ACC112 (cell line): ENCODE results near the gene UNC93B1.

ENCODE experiments used
- H2AFZ ChIP-seq: fragments of 200-600 bp; sonication (generic); one replicate; pipeline ENCODE4 v1.6.0; 2017; ENCODE audit warnings: antibody characterized with exemption, low read length; ENCODE audit not compliant: unreplicated experiment
- H3K27ac ChIP-seq: fragments of 200-600 bp; sonication (generic); 2 replicates; pipeline ENCODE4 v1.5.1; 2014; ENCODE audit warnings: low read depth, mild to moderate bottlenecking, antibody characterized with exemption, low read length, moderate library complexity
- H3K27me3 ChIP-seq: fragments of 200-600 bp; sonication (generic); 2 replicates; pipeline ENCODE4 v1.6.1; 2014; ENCODE audit warnings: mild to moderate bottlenecking, antibody characterized with exemption, low read length, moderate library complexity, mixed read lengths; ENCODE audit not compliant: insufficient read depth
- H3K36me3 ChIP-seq: fragments of 200-600 bp; sonication (generic); 2 replicates; pipeline ENCODE4 v1.6.1; 2016; ENCODE audit warnings: mild to moderate bottlenecking, antibody characterized with exemption, low read length, moderate library complexity, mixed read lengths; ENCODE audit not compliant: insufficient read depth
- H3K4me1 ChIP-seq: fragments of 200-600 bp; sonication (generic); one replicate; pipeline ENCODE4 v1.6.1; 2016; ENCODE audit warnings: low read length, mixed read lengths; ENCODE audit not compliant: insufficient read depth, unreplicated experiment, control insufficient read depth
- H3K4me3 ChIP-seq: fragments of 200-600 bp; sonication (generic); 2 replicates; pipeline ENCODE4 v1.5.1; 2014; ENCODE audit warnings: mild to moderate bottlenecking, low read depth, low read length
- H3K79me2 ChIP-seq: fragments of 200-600 bp; sonication (generic); one replicate; pipeline ENCODE4 v1.6.0; 2016; ENCODE audit warnings: low read length; ENCODE audit not compliant: control insufficient read depth, unreplicated experiment, insufficient read depth

The UNC93B1 gene, protein sequence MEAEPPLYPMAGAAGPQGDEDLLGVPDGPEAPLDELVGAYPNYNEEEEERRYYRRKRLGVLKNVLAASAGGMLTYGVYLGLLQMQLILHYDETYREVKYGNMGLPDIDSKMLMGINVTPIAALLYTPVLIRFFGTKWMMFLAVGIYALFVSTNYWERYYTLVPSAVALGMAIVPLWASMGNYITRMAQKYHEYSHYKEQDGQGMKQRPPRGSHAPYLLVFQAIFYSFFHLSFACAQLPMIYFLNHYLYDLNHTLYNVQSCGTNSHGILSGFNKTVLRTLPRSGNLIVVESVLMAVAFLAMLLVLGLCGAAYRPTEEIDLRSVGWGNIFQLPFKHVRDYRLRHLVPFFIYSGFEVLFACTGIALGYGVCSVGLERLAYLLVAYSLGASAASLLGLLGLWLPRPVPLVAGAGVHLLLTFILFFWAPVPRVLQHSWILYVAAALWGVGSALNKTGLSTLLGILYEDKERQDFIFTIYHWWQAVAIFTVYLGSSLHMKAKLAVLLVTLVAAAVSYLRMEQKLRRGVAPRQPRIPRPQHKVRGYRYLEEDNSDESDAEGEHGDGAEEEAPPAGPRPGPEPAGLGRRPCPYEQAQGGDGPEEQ

DNA sequence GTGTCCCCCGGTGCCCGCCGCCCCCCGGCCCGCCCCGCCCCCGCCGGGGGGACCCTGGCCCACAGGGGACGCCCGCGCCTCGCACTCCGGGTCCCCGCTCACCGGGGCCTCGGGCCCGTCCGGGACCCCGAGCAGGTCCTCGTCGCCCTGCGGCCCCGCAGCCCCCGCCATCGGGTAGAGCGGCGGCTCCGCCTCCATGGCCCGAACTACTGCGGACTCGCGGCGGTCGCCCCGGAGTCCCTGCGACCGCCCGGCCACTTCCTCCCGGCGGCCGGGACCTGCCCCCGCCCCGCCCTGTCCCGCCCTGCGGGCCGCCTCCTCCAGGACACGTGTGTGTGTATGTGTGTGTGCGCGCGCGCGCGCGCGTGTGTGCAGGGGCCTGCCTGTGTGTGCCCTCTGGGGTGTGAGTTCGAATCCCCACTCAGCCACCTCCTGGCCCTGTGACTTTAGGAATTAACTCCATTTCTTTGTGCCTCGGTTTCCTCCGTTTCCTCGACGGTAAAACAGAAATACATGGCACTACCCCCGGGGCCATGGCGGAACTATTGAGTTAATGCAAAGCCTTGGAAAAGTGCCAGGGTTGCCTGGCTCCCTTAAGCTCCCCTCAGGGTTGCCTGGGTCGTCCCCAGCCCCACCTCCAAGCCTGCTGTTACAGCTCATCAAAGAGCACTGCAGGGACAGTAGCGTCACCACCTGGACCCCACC is at the start of gene UNC93B1:
UNC93B1 (minus strand) TSS at position 252 of the 705 bp plus-strand sequence; CDS start at position 198, 54 bp downstream.
- Histone ChIP-seq H3K36me3 (no peaks in the 10 kb centered on the region), H3K27ac (no peak within 1 kb of the TSS), H3K27me3 (no peaks in the 10 kb centered on the region), H3K79me2 (no peaks in the 10 kb centered on the region), H3K4me3 (peak within 1 kb of the TSS; percentile 88), H3K4me1 (peaks cover 5% of the 10 kb centered on the region), H2AFZ (peak within 1 kb of the TSS; percentile 34)

DNA sequence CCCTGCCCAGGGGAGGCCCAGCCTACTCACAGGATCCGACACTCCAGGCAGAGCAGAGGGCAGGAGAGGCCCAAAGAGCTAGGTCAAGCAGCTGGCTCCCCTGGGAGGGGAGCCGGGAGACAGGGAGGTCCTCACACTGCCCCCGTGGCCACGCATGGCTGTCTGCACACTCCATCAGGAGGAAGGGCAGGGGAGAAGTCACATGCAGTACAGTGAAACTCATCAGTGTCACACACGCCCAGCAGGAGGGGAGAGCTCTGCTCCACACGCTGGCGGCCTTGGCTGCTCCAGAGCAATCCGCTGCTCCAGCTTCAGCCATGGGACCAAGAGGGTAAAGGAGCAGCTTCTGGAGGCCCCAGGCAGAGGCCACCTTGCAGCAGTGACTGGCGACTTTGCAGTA is 49.2 kb upstream of the UNC93B1 start:
- Histone ChIP-seq H3K27me3 (no peaks in the 10 kb centered on the region), H3K36me3 (no peaks in the 10 kb centered on the region), H2AFZ (no peak overlapping the region), H3K4me3 (no peak overlapping the region), H3K4me1 (no peaks in the 10 kb centered on the region), H3K79me2 (no peaks in the 10 kb centered on the region), H3K27ac (no peak overlapping the region)

DNA sequence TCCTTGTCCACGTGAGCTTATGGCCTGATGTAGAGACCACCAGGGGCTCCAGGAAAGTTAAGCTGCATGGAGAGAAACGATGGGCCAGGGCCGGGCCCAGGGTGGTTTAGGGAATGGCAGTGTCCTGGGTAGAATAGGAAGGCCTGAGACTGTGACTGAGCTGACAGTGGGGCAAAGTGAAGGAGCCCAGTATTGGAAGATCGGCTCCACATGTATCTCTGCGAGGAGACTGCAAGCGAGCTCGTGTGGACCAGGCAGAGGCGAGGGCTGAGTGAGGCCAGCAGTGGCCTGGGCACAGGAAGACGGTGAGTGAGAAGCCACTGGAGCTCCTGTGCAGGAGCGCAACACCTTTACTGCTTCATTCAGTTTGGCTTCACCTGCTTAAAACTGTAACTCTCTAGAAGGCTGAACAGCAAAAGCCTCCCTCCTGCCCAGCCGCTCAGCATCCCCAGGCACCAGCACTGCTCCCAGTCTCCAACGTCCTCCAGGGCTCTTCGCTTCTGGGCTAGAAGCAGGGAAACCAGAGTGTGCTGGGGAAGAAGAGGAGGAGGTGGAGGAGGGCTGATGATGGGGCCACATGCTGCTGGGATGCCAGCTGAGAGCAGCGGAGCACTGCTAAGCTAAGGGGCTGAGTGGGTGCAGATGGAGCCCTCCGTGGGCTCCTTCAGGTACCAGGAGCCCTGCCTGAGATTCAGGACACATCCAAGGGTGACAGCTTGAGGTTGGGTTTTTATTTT is 48.4 kb upstream of the UNC93B1 start:
- Histone ChIP-seq H3K36me3 (no peaks in the 10 kb centered on the region), H3K27ac (no peak overlapping the region)

DNA sequence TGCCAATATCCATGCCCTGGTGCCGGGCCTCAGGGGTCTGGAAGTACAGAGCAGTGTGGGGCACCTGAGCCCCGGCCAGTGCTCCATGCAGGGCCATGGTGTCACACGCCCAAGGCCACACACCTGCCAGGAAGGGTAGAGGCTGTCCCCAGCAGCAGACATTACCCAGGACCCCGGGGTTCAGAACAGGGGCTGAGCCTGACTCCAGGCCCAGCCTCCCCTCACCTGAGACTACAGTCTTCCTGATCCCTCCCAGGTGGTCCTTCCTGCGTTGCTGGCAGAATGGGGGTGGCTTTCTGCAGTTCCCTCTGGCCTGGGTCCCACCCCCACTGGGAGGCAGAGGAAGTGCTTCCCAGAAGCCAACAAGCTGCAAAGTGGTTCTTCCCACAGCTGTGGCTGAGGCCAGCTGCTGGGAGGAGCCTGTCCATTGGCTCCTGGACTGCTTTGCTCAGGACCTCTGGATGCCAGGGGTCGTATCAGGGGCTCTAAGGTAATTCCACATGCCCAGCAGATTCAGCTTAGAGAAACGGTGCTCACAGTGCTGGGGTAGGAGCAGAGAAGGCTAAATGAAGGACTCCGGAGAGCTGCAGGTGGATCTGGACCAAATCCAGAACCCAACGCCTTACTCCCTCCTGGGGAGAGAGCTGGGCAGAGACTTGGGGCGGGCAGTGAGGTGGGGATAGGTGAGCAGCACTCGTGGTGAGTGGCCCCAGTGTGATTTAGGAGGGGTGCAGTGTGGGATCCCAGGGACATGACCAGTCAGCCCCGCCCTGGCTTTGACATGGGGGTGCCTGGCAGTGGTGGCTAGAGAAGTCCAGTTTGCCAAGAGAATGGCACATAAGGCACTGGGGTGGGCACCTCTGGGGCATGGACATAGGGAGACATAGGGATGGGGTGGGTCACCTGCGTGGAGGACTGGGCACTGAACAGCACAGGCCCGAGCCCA is 47.6 kb upstream of the UNC93B1 start:
- H3K36me3 ChIP-seq, result no peaks in the 10 kb centered on the region
- H3K27me3 ChIP-seq, result no peaks in the 10 kb centered on the region
- H3K79me2 ChIP-seq, result no peaks in the 10 kb centered on the region
- H2AFZ ChIP-seq, result no peak overlapping the region
- no peaks in the 10 kb centered on the region for H3K4me1 ChIP-seq
- no peak overlapping the region for H3K27ac ChIP-seq
- H3K4me3 ChIP-seq, result no peak overlapping the region

More for the DNA sequence above, 48.4 kb upstream of the UNC93B1 start:
- no peaks in the 10 kb centered on the region for H3K79me2 ChIP-seq
- no peak overlapping the region for H3K4me3 ChIP-seq
- H3K27me3 ChIP-seq, result no peaks in the 10 kb centered on the region
- H2AFZ ChIP-seq, result no peak overlapping the region
- no peaks in the 10 kb centered on the region for H3K4me1 ChIP-seq

DNA sequence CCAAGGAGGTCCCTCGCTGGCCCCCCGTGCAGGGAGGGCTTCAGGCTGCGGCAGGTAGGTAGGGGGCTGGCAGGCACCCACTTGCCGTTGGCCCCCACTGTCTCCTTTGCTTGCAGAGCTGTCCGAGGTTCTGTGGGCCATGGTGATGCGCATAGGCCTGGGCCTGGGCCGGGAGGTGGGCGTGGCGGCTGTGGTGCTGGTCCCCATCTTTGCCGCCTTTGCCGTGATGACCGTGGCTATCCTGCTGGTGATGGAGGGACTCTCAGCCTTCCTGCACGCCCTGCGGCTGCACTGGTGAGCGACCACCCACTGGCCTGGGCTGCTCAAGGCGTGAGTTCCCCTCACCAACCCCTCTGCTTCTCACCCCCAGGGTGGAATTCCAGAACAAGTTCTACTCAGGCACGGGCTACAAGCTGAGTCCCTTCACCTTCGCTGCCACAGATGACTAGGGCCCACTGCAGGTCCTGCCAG is 46.5 kb upstream of the UNC93B1 start:
- Histone ChIP-seq H3K27ac (no peak overlapping the region), H3K36me3 (no peaks in the 10 kb centered on the region), H2AFZ (no peak overlapping the region), H3K27me3 (no peaks in the 10 kb centered on the region), H3K4me3 (no peak overlapping the region), H3K4me1 (no peaks in the 10 kb centered on the region), H3K79me2 (no peaks in the 10 kb centered on the region)

DNA sequence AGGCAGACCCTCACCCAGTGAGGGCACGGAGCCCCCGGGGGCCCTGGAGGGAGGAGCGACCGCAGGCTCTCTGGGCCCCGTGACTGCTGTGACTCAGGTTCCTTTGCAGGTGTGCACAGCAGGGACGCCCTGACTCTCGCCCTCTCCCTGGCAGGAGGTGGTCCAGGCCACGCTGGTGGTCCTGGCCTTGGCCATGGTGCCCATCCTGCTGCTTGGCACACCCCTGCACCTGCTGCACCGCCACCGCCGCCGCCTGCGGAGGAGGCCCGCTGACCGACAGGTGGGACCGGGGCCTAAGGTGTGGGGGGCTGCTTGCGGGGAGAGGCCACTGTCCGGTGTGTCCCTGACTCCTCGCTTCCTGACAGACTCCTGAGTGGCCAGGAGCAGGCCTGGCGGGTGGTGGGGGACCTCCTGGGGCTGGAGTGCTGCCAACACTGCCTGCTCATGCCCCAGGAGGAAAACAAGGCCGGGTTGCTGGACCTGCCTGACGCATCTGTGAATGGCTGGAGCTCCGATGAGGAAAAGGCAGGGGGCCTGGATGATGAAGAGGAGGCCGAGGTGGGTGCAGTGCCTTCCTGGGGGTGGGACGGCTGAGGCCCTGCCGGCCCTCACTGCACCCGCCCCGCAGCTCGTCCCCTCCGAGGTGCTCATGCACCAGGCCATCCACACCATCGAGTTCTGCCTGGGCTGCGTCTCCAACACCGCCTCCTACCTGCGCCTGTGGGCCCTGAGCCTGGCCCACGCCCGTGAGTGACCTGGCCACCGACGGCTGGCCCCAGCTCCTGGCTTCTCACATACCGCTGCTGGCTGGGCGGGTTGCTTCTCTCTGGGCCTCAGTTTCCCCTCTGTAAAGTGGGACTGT is 45.8 kb upstream of the UNC93B1 start:
- no peaks in the 10 kb centered on the region for H3K36me3 ChIP-seq
- no peaks in the 10 kb centered on the region for H3K27me3 ChIP-seq
- H2AFZ ChIP-seq, result no peak overlapping the region

DNA sequence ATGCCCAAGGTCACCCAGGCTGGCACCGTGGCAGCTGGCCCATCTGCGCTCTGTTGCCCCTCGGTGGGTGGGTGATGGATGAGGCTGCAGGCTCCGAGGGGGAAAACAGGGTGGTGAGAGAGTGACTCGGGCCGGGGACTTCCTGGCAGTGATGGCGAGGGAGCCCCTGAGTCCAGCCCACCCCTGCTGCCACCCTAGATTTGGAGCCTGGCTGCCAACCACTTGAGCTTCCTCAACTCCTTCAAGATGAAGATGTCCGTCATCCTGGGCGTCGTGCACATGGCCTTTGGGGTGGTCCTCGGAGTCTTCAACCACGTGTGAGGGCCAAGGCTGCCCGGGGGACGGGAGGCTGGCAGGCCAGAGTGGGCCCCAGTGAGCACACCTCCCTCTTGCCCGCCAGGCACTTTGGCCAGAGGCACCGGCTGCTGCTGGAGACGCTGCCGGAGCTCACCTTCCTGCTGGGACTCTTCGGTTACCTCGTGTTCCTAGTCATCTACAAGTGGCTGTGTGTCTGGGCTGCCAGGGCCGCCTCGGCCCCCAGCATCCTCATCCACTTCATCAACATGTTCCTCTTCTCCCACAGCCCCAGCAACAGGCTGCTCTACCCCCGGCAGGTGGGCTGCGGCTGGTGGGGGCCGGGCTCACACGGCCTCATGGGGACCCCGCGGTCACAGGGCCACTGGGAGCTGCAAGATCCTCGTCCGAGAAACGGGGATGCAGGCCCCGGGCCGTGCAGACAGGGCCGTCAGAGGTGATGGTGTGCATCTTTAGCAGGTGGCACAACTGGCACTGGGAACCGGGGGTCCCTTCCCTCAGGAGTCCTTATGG is 45.0 kb upstream of the UNC93B1 start:
- H3K27me3 ChIP-seq, result no peaks in the 10 kb centered on the region
- H3K36me3 ChIP-seq, result no peaks in the 10 kb centered on the region; the same call in 1 of the 2 replicates

More for the DNA sequence above, 45.8 kb upstream of the UNC93B1 start:
- H3K79me2 ChIP-seq, result no peaks in the 10 kb centered on the region
- no peaks in the 10 kb centered on the region for H3K4me1 ChIP-seq
- H3K27ac ChIP-seq, result no peak overlapping the region
- no peak overlapping the region for H3K4me3 ChIP-seq

DNA sequence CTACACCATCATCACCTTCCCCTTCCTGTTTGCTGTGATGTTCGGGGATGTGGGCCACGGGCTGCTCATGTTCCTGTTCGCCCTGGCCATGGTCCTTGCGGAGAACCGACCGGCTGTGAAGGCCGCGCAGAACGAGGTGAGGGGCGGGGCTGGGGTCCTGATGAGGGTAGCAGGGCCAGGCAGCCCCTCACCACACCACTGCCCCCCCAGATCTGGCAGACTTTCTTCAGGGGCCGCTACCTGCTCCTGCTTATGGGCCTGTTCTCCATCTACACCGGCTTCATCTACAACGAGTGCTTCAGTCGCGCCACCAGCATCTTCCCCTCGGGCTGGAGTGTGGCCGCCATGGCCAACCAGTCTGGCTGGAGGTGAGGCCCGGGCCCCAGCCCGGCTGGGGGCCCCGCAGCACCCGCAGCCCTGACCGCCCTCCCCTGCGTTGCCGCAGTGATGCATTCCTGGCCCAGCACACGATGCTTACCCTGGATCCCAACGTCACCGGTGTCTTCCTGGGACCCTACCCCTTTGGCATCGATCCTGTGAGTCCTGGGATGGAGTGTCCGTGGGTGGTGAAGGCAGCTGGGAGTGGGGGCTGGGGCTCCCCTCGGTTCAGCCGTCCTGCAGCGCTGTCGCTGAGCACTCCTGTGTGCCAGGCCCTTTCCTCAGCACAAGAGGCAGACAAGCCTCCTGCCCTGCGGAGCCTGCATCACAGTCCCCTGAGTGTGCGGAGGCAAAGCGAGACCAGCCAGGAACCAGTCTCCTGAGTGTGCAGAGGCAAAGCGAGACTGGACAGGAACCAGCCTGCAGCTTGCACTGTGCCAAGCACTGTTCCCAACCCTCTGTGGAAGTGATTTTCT is 43.8 kb upstream of the UNC93B1 start:
- H3K27me3 ChIP-seq, result no peaks in the 10 kb centered on the region
- no peak overlapping the region for H3K27ac ChIP-seq
- H2AFZ ChIP-seq, result no peak overlapping the region
- no peaks in the 10 kb centered on the region for H3K4me1 ChIP-seq
- peaks cover 3% of the 10 kb centered on the region for H3K79me2 ChIP-seq
- no peak overlapping the region for H3K4me3 ChIP-seq
- H3K36me3 ChIP-seq, result no peaks in the 10 kb centered on the region; the same call in 1 of the 2 replicates

More for the DNA sequence above, 45.0 kb upstream of the UNC93B1 start:
- H3K4me1 ChIP-seq, result no peaks in the 10 kb centered on the region
- no peaks in the 10 kb centered on the region for H3K79me2 ChIP-seq
- no peak overlapping the region for H3K4me3 ChIP-seq
- no peak overlapping the region for H2AFZ ChIP-seq
- H3K27ac ChIP-seq, result no peak overlapping the region
